ENCODE results near the gene DGKG.

- TF ChIP-seq POLR2A (IDR thresholded peaks at IDR 0.05) = no peak
- TF ChIP-seq CTCF (IDR thresholded peaks at IDR 0.05) = no peak
These were observed 212.6 kb downstream of the DGKG start for GRCh38 chr3:186149319-186149960.

Measured in right lobe of liver (tissue), 4 donors.